ENCODE results near the gene CELF4.

The CELF4 gene

DNA sequence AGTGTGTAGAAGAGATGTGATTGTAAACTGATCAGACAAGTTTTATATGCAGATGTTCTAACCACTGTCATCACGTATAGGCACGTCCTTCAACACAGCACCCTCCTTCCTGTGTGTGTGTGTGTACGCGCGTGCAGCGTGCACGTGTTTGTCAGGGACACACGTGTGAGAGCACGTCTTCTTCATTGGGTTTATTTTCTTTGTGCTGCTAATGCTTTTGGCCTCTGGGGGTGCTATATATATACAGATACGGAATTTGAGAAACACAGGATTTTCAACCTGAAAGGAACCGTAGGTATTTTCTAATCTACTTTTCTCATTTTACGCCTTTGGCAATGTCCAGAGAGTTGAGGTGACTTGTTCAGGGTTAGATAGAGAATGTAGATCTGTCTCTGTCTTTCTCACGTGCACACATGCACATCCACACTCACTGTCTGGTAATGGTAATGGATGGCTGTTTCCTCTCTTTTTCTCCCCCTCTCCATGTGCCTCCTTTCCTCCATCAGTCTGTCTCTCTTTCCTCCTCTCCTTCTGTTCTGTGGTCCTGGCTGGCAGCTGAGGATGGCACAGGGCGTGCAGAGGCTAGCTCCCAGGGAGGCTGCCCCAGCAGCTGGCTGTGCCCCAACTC lies 13.4 kb upstream of the CELF4 start:
- no peak overlapping the region for H3K4me3 ChIP-seq (replicated peaks; ENCODE audit: low read depth, low read length)
- no peak for DNase-seq (ENCODE audit: extremely low read depth, insufficient read length)
- no peaks in the 10 kb centered on the region; the same call in 1 of the 2 replicates for H3K27me3 ChIP-seq (replicated peaks; ENCODE audit: control insufficient read depth, insufficient read depth, low read length)
- TF ChIP-seq, protein P1, sequence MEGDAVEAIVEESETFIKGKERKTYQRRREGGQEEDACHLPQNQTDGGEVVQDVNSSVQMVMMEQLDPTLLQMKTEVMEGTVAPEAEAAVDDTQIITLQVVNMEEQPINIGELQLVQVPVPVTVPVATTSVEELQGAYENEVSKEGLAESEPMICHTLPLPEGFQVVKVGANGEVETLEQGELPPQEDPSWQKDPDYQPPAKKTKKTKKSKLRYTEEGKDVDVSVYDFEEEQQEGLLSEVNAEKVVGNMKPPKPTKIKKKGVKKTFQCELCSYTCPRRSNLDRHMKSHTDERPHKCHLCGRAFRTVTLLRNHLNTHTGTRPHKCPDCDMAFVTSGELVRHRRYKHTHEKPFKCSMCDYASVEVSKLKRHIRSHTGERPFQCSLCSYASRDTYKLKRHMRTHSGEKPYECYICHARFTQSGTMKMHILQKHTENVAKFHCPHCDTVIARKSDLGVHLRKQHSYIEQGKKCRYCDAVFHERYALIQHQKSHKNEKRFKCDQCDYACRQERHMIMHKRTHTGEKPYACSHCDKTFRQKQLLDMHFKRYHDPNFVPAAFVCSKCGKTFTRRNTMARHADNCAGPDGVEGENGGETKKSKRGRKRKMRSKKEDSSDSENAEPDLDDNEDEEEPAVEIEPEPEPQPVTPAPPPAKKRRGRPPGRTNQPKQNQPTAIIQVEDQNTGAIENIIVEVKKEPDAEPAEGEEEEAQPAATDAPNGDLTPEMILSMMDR (IDR thresholded peaks at IDR 0.05; ENCODE audit: insufficient read depth, low read length, poor library complexity, severe bottlenecking): peak; percentile 53
- H3K36me3 ChIP-seq (ENCODE audit: control insufficient read depth, insufficient read depth, low read length): no peaks in the 10 kb centered on the region

DNA sequence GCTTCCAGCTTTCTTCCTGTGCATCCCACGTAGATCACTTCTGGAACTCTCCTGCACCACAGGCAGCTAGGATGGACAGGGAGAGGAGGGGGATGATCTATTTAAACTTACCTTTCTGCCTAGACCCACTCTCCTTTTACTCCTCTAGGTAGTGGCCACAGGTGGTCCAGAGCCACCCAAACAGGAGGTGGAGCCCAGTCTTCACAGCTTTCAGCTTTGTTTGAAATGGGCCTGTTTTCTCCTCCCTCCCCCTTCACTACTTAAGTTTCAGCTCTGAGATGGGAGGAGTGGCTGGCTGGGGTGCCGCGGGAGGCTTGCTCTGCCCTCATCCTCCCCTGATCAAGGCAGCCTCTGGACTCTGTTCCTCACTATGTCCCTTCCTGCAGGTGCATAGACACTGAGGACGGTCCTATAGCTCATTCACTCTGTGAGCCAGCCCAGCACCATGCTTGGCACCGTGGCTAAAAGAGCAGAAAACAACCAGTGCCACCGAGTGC lies 12.6 kb upstream of the CELF4 start:
- TF ChIP-seq, protein P1 (IDR thresholded peaks at IDR 0.05; ENCODE audit: insufficient read depth, low read length, poor library complexity, severe bottlenecking): no peak
- H3K36me3 ChIP-seq (ENCODE audit: control insufficient read depth, insufficient read depth, low read length): no peaks in the 10 kb centered on the region
- DNase-seq (ENCODE audit: extremely low read depth, insufficient read length): no peak
- H3K4me3 ChIP-seq (replicated peaks; ENCODE audit: low read depth, low read length): no peak overlapping the region
- H3K27me3 ChIP-seq (replicated peaks; ENCODE audit: control insufficient read depth, insufficient read depth, low read length): no peaks in the 10 kb centered on the region; the same call in 1 of the 2 replicates

DNA sequence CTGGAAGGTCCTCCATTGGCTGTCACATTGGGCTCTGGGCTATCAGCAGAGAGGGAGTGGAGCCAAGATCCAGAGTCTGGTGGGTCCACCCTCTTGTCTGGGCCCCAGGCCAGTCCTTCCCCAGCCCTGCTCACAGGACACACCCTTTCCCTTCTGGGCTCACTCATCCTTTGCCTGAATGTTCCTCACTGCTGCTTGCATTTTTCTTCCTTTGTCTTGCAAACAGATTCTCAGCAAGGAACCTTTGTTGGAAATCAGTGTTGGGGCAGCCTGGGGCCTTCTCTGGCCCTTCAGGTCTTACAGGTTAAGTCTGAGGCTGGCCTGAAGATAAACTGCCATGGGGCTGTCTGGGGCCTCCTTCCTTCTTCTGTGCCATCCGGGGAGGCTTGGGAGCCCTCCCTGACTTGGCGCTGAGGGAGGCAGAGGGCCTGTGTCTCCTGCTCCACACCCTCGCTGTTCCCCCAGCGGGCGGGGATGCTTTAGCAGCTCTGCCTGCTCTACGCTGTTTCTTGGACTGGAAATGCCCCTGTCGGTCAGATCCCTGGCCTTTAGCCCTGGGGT lies 11.5 kb upstream of the CELF4 start:
- H3K4me3 ChIP-seq (replicated peaks; ENCODE audit: low read depth, low read length): no peak overlapping the region
- H3K36me3 ChIP-seq (ENCODE audit: control insufficient read depth, insufficient read depth, low read length): no peaks in the 10 kb centered on the region
- H3K27me3 ChIP-seq (replicated peaks; ENCODE audit: control insufficient read depth, insufficient read depth, low read length): no peaks in the 10 kb centered on the region; the same call in 1 of the 2 replicates
- TF ChIP-seq, protein P1 (IDR thresholded peaks at IDR 0.05; ENCODE audit: insufficient read depth, low read length, poor library complexity, severe bottlenecking): no peak
- no peak for DNase-seq (ENCODE audit: extremely low read depth, insufficient read length)

DNA sequence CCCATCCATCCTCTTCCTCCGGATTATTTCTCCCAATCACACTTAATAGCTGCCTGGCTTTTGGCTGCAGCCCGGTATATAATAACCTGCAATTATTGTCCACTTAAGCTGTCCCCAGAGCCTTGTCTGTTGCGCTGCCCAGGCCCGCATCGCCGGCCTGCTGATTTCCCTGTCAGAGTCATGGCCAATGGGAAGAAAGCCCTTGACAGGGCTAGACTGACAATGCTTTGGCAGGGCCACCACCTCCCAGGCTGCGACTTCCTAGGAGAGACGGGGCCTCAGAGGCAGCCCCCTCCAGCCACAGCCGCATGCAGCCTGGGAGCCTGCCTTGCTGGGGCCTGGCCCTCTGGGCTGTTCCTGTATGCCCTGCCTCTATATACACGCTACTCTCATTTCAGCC lies 10.0 kb upstream of the CELF4 start:
- TF ChIP-seq, protein P1 (IDR thresholded peaks at IDR 0.05; ENCODE audit: insufficient read depth, low read length, poor library complexity, severe bottlenecking): no peak
- Histone ChIP-seq H3K36me3 (ENCODE audit: control insufficient read depth, insufficient read depth, low read length) (no peaks in the 10 kb centered on the region), H3K4me3 (replicated peaks; ENCODE audit: low read depth, low read length) (no peak overlapping the region), H3K27me3 (replicated peaks; ENCODE audit: control insufficient read depth, insufficient read depth, low read length) (no peaks in the 10 kb centered on the region; the same call in 1 of the 2 replicates)
- DNase-seq (ENCODE audit: extremely low read depth, insufficient read length): no peak

DNA sequence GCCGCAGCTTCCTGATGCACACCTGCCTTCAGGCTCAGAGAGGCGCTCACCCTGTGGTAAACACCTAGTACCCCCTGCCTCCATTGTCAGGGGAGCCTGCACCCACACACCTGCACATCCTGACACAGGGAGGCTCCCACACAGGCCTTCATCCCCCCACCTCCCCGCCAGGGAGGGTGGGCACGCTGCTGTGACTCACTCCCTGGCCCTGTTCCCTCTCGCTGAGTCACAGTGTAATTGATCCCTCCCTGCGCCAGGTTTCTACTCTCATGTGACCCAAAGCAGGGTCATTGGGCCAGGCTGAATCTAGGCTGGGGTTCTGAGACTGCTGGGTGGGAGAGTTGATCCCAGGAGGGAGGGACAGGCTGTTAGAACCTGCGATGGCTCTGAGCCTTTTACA lies 8.5 kb upstream of the CELF4 start:
- no peaks in the 10 kb centered on the region for H3K27me3 ChIP-seq (replicated peaks; ENCODE audit: control insufficient read depth, insufficient read depth, low read length)
- H3K4me3 ChIP-seq (replicated peaks; ENCODE audit: low read depth, low read length): no peak overlapping the region
- DNase-seq (ENCODE audit: extremely low read depth, insufficient read length): no peak
- TF ChIP-seq, protein P1 (IDR thresholded peaks at IDR 0.05; ENCODE audit: insufficient read depth, low read length, poor library complexity, severe bottlenecking): no peak
- no peaks in the 10 kb centered on the region for H3K36me3 ChIP-seq (ENCODE audit: control insufficient read depth, insufficient read depth, low read length)

Data from GM06990 (cell line).